RWPE1 (cell line): ENCODE data around the gene SRPK2.
"Not testable (repeated sequence)": the region's sequence is repeated elsewhere in the genome, so short reads cannot be mapped to it uniquely, and the experiment has no call there.

Experiments
- CTCF ChIA-PET: fragments of 350-600 bp; sonication (Branson Sonifier 250); formaldehyde crosslinking; extraction: SDS; loops from one replicate; lab custom pipeline; 2021; lab: Yijun Ruan, JAX
- POLR2A ChIA-PET: fragments of 400-600 bp; formaldehyde crosslinking; extraction: SDS; loops from one replicate; lab custom pipeline; 2020; ENCODE audit warnings: antibody characterized with exemption; ENCODE audit not compliant: low non-redundant PET; lab: Yijun Ruan, JAX
- DNase-seq: peaks from one replicate; pipeline ENCODE4 v3.0.0; 2012; ENCODE audit warnings: low spot score
- H3K27ac ChIP-seq: fragments of 450-650 bp; 2 replicates; pipeline ENCODE4 v1.5.1; 2017
- TF ChIP-seq, protein P1 (sequence below): fragments of 450-650 bp; conservative IDR thresholded peaks from 2 replicates; pipeline ENCODE4 v1.5.1; 2017; ENCODE audit warnings: low read depth, mild to moderate bottlenecking

The SRPK2 gene

DNA sequence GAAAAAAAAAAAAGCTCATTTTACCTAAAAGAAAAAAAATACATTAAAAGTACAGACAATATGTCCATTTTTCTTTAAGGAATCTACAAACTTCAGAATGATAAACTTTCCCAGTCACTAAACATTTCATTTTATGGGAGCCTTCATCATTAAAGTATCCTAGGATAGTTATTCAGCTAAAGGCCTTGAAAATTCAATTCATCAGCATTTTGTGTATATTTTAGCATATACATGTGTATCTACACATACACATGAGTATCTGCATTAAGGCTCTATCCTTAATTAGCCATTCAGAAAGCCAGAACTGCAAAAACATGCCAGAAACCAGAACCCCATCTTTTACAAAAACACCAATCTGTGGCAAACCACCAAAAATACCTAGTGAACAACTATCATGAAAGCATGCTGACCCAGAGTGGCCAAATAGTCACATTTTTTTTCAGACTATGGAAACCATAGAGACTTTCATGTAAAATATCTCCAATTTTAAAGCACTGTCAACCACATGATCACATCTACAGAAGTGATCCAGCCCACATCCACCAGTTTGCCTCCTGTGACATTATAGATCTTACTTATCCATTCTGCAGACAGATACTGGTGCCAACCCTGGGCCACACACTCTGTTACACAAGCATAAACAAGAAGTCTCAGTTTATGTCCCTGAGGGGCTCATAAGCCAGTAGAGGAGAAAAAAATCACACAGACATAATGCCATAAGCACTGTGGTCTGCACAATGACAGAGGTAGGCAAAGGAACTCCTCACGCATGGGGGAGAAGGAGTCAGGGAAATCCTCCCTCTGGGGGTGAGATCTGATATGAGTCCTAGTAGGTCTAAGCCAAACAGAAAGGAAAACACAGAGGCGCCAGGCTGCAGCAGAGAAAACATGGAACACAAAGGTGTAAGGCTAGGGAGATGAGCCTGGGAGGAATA is 79.2 kb downstream of the SRPK2 start:
- ChIA-PET CTCF (no interaction called here), POLR2A (no interaction called here)
- H3K27ac ChIP-seq: no peak overlapping the region
- DNase-seq: no peak
- TF ChIP-seq, protein P1, sequence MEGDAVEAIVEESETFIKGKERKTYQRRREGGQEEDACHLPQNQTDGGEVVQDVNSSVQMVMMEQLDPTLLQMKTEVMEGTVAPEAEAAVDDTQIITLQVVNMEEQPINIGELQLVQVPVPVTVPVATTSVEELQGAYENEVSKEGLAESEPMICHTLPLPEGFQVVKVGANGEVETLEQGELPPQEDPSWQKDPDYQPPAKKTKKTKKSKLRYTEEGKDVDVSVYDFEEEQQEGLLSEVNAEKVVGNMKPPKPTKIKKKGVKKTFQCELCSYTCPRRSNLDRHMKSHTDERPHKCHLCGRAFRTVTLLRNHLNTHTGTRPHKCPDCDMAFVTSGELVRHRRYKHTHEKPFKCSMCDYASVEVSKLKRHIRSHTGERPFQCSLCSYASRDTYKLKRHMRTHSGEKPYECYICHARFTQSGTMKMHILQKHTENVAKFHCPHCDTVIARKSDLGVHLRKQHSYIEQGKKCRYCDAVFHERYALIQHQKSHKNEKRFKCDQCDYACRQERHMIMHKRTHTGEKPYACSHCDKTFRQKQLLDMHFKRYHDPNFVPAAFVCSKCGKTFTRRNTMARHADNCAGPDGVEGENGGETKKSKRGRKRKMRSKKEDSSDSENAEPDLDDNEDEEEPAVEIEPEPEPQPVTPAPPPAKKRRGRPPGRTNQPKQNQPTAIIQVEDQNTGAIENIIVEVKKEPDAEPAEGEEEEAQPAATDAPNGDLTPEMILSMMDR: no peak

DNA sequence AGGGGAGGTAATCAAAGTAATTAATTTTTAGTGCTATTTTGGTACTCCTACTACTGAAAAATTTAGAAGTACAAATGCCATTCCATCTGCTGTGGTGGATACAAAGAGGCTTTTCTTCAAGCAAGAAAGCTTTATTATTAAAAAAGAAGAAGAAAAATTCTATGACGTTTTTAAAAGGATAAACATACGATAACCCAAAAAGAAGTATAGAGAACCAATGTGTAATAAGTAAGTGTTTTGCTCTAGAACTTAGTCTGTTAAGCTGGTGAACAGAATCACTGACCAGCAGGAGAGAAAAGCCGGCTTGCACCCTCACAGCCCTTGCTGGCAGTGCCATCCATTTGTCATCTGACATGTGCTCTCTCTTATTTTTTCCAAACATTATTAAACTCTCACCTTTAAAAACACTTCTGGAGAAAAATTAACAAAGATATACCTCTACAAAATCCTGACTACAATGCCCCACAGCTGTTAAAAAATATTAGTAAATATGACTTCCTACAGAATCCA is 81.5 kb downstream of the SRPK2 start:
- ChIA-PET CTCF (no interaction called here), POLR2A (no interaction called here)
- DNase-seq: no peak
- no peak overlapping the region for H3K27ac ChIP-seq
- TF ChIP-seq, protein P1: no peak

- TF ChIP-seq, protein P1: no peak
- CTCF ChIA-PET: no interaction called here
Measured at GRCh38 chr7:105306298-105306748, 82.4 kb downstream of the SRPK2 start.

DNA sequence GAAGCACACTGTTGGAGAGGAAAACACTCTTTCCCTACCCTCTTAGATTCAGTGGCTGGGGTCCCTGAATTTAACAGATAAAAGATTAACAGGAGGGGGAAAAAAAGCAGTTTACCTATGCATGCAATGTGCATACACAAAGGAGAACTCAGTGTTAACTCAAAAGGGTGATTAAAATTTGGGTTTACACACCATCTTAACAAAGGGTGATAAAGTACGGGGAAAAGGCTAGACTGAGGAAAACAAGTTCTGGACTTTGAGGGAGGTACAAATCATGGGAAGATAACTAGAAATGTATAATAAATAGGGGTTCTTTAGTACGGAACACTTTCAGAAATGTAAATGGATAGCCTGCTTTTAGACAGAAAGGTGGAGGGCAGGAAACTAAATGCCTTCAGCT is 83.1 kb downstream of the SRPK2 start:
- TF ChIP-seq, protein P1: no peak
- no peak overlapping the region for H3K27ac ChIP-seq
- no peak for DNase-seq
- CTCF ChIA-PET: no interaction called here
- POLR2A ChIA-PET: no interaction called here

More at GRCh38 chr7:105306298-105306748, 82.4 kb downstream of the SRPK2 start:
- no peak overlapping the region for H3K27ac ChIP-seq
- no peak for DNase-seq
- POLR2A ChIA-PET: no interaction called here

- peak; percentile 25 for DNase-seq
- TF ChIP-seq, protein P1: no peak
- CTCF ChIA-PET: interaction anchor here (0.5 kb wide), 1 partner anchor 12 kb away, joined by 3 read pairs; no protein-coding TSS in a partner anchor
- POLR2A ChIA-PET: interaction anchor here (0.6 kb wide), 1 partner anchor 17 kb away, joined by 5 read pairs; no protein-coding TSS in a partner anchor
- H3K27ac ChIP-seq: no peak overlapping the region
Measured at GRCh38 chr7:105304040-105304895, 84.5 kb downstream of the SRPK2 start.

DNA sequence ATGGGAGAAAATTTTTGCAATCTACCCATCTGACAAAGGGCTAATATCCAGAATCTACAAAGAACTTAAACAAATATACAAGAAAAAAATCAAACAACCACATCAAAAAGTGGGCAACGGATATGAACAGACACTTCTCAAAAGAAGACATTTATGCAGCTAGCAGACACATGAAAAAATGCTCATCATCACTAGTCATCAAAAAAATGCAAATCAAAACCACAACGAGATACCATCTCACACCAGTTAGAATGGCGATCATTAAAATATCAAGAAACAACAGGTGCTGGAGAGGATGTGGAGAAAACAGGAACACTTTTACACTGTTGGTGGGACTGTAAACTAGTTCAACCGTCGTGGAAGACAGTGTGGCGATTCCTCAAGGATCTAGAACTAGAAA is 88.1 kb downstream of the SRPK2 start:
- CTCF ChIA-PET, DNase-seq, H3K27ac ChIP-seq, POLR2A ChIA-PET: not testable (repeated sequence)
